Stomach (tissue), 9 donors: ENCODE data around the gene GCN1. TPM values are rescaled to one million over a fixed set of nuclear protein-coding genes. Genes with fewer than 3 reads are reported as not detected.

Experiments used
- DNase-seq, 2 donors: peaks; one replicate each; pipeline versions ENCODE4 v3.0.0 to v3.0.0-alpha.2; 2013 to 2019
- H3K27ac ChIP-seq, 5 donors: fragments of 200-600 bp in 4 of 5; sonication (generic) in 4 of 5; one replicate each; pipeline ENCODE4 v1.5.1; 2013 to 2019; ENCODE audit warnings: mild to moderate bottlenecking in 1 of 5, moderate library complexity in 1 of 5
- H3K27me3 ChIP-seq, 3 donors: fragments of 200-600 bp; sonication (generic); one replicate each; pipeline ENCODE4 v1.5.1; 2017 to 2019; ENCODE audit warnings: mixed run types in 1 of 3
- H3K36me3 ChIP-seq, 4 donors: fragments of 200-600 bp; sonication (generic); 1 replicate in 3 of 4; 2 replicates in 1 of 4; pipeline ENCODE4 v1.5.1; 2016 to 2019
- H3K4me1 ChIP-seq, 4 donors: fragments of 200-600 bp; sonication (generic); one replicate each; pipeline ENCODE4 v1.5.1; 2016 to 2019
- H3K4me3 ChIP-seq, 4 donors: fragments of 200-600 bp; sonication (generic) in 3 of 4; one replicate each; pipeline ENCODE4 v1.5.1; 2016 to 2019; ENCODE audit warnings: mild to moderate bottlenecking in 1 of 4
- H3K9me3 ChIP-seq, 4 donors: fragments of 200-600 bp; sonication (generic); one replicate each; pipeline ENCODE4 v1.5.1; 2016 to 2019
- CTCF ChIP-seq, 7 experiments: fragments of 450-650 bp in 4 of 7; fragments of 200-600 bp in 3 of 7; sonication (generic) in 3 of 7; IDR thresholded peaks; one replicate each; pipeline ENCODE4 v1.5.1; 2016 to 2019; ENCODE audit warnings: antibody characterized with exemption in 7 of 7, control low read depth in 2 of 7, mild to moderate bottlenecking in 1 of 7
- EP300 ChIP-seq: sonication (generic); formaldehyde crosslinking; IDR thresholded peaks from one replicate; pipeline ENCODE4 v1.6.1; 2017; ENCODE audit warnings: antibody characterized with exemption
- POLR2A ChIP-seq, 4 donors: fragments of 450-650 bp; IDR thresholded peaks; one replicate each; pipeline ENCODE4 v1.6.1; 2016; ENCODE audit warnings: antibody characterized with exemption in 4 of 4, control low read depth in 2 of 4, mild to moderate bottlenecking in 1 of 4, moderate library complexity in 1 of 4
- POLR2AphosphoS5 ChIP-seq, 3 donors: sonication (generic); formaldehyde crosslinking; IDR thresholded peaks; one replicate each; pipeline ENCODE4 v1.6.1; 2016; ENCODE audit warnings: antibody characterized with exemption in 3 of 3
- WGBS, 5 donors: extraction: QIAGEN DNeasy Blood & Tissue Kit in 3 of 5; methylation state at CpG; one replicate each; pipeline versions ENCODE4 v1.1.5 to v1.1.7; 2013 to 2018; 5-methylcytosine and 5-hydroxymethylcytosine counted together
- intact Hi-C: fragments of 100-400 bp; cut with DNase I; formaldehyde crosslinking; loops from one replicate; pipeline ENCODE4 v1.15.1; 2023; ENCODE audit warnings: low total_unique reads
- polyA plus RNA-seq, 3 donors: library from polyadenylated mRNA; stranded (reverse); fragments of 200-250 nt; gene quantifications; one replicate each; pipeline ENCODE4 v1.2.3, GENCODE V29; 2013
- total RNA-seq, 5 donors: library from RNA; depleted of rRNA; stranded (reverse); fragments of >200 nt; gene quantifications; one replicate each; pipeline versions ENCODE4 v1.1.0 to v1.2.3, GENCODE V29; 2014 to 2016
- donor health status: healthy with polysubstance abuse.
- donor health status: Bipolar disorder and iron deficiency.
- donor health status: healthy.

GCN1 gene
- total and polyA plus RNA-seq, 8 donors = 8.7 to 226 (median 98.1) TPM

GRCh38 chr12:120101182-120101581 is 93.3 kb downstream of the GCN1 start:
- Histone ChIP-seq H3K36me3 (peaks cover 61 to 98% (median 84%) of the 10 kb centered on the region in 4 donors), H3K27ac (peak overlapping the region; percentile 5 to 73 (median 69)), H3K4me1 (peaks cover 26 to 55% (median 39%) of the 10 kb centered on the region in 4 donors), H3K9me3 (no peaks in the 10 kb centered on the region), H3K4me3 (peak overlapping the region in 3 of 4 donors; percentile 1 to 38 (median 12)), H3K27me3 (no peaks in the 10 kb centered on the region)
- 25 to 47% (median 28%) methylated on average over 10 to 11 of the region's 11 CpGs for WGBS, 5 donors
- peak in 1 of 2 donors; percentile 46 for DNase-seq
- intact Hi-C loops = no loop called here
- TF ChIP-seq EP300 = no peak
- TF ChIP-seq POLR2A (IDR thresholded peaks at IDR 0.05) = no peak
- TF ChIP-seq POLR2AphosphoS5 (IDR thresholded peaks at IDR 0.05) = no peak
- TF ChIP-seq CTCF (IDR thresholded peaks at IDR 0.05) = no peak

GRCh38 chr12:120100630-120101029 is 93.9 kb downstream of the GCN1 start:
- no peaks in the 10 kb centered on the region for H3K27me3 ChIP-seq
- TF ChIP-seq POLR2AphosphoS5 (IDR thresholded peaks at IDR 0.05) (peak in 1 of 3 donors; percentile 41), POLR2A (IDR thresholded peaks at IDR 0.05) (no peak)
- 44 to 52% (median 46%) methylated on average over 10 to 21 of the region's 21 CpGs for WGBS, 5 donors
- intact Hi-C loops = no loop called here
- H3K9me3 ChIP-seq = no peaks in the 10 kb centered on the region
- H3K27ac ChIP-seq = peak overlapping the region; percentile 5 to 73 (median 69)
- peak; percentile 76 to 79 for DNase-seq
- peak overlapping the region in 2 of 4 donors; percentile 12 to 38 for H3K4me3 ChIP-seq
- peaks cover 26 to 55% (median 39%) of the 10 kb centered on the region in 4 donors for H3K4me1 ChIP-seq
- H3K36me3 ChIP-seq = peaks cover 61 to 98% (median 86%) of the 10 kb centered on the region in 4 donors

GRCh38 chr12:120099738-120100137 is 94.8 kb downstream of the GCN1 start:
- intact Hi-C loops = no loop called here
- no peak for DNase-seq
- WGBS, 5 donors = 93 to 96% (median 96%) methylated on average over 9 to 11 of the region's 11 CpGs
- Histone ChIP-seq H3K36me3 (peaks cover 55 to 98% (median 89%) of the 10 kb centered on the region in 4 donors), H3K27ac (peak overlapping the region in 1 of 5 donors; percentile 69), H3K4me1 (peaks cover 26 to 47% (median 37%) of the 10 kb centered on the region in 4 donors), H3K4me3 (no peak overlapping the region), H3K9me3 (no peaks in the 10 kb centered on the region), H3K27me3 (no peaks in the 10 kb centered on the region)
- TF ChIP-seq POLR2AphosphoS5 (IDR thresholded peaks at IDR 0.05) (no peak), POLR2A (IDR thresholded peaks at IDR 0.05) (no peak), EP300 (no peak), CTCF (IDR thresholded peaks at IDR 0.05) (no peak)

- Histone ChIP-seq H3K36me3 (peaks cover 62 to 98% (median 89%) of the 10 kb centered on the region in 4 donors), H3K9me3 (no peaks in the 10 kb centered on the region), H3K4me3 (no peak overlapping the region), H3K27me3 (no peaks in the 10 kb centered on the region), H3K4me1 (peaks cover 26 to 43% (median 34%) of the 10 kb centered on the region in 4 donors), H3K27ac (no peak overlapping the region)
- intact Hi-C loops = no loop called here
- TF ChIP-seq POLR2A (IDR thresholded peaks at IDR 0.05) (no peak), CTCF (IDR thresholded peaks at IDR 0.05) (no peak), POLR2AphosphoS5 (IDR thresholded peaks at IDR 0.05) (no peak), EP300 (no peak)
- 94 to 97% (median 95%) methylated on average over 28 to 36 of the region's 36 CpGs for WGBS, 5 donors
- no peak for DNase-seq
Observed at GRCh38 chr12:120098756-120099470, 95.6 kb downstream of the GCN1 start.
